Endothelial cell of umbilical vein (primary cell): ENCODE results near the gene EMC6. TPM values are rescaled to one million over a fixed set of nuclear protein-coding genes. Genes with fewer than 3 reads are reported as not detected.

Experiments
- BruUV-seq: library from RNA; stranded (reverse); fragments of 400-500 nt; replicated peaks from 2 replicates; lab custom pipeline; 2021; lab: Mats Ljungman, UMichigan
- CTCF ChIA-PET: fragments of 300-600, 350-600 bp; sonication (Branson Sonifier 250); formaldehyde crosslinking; loops from one replicate; lab custom pipeline; 2021; ENCODE audit warnings: antibody characterized with exemption, inconsistent platforms; lab: Charles Lee
- POLR2A ChIA-PET: fragments of 300-600, 350-600 bp; sonication (Branson Sonifier 250); formaldehyde crosslinking; loops from one replicate; lab custom pipeline; 2021; ENCODE audit warnings: antibody characterized with exemption, inconsistent platforms; lab: Charles Lee
- DNase-seq: peaks from one replicate; pipeline ENCODE4 v3.0.0-alpha.2; 2011; ENCODE audit warnings: low read depth, low spot score
- FAIRE-seq: peaks from 2 replicates; lab custom pipeline; 2011; peaks lifted over from hg19 to GRCh38; lab: Jason Lieb, UNC
- H2AFZ ChIP-seq: 2 replicates; pipeline ENCODE4 v1.6.0; 2012; ENCODE audit warnings: low read depth, low read length, control low read depth, inconsistent platforms
- H3K27ac ChIP-seq: 2 replicates; pipeline ENCODE4 v1.5.1; 2011; ENCODE audit warnings: low read depth, mild to moderate bottlenecking, control low read depth, low read length, moderate library complexity; ENCODE audit not compliant: insufficient read depth
- H3K27me3 ChIP-seq, 2 experiments: 2 replicates each; pipeline versions ENCODE4 v1.6.0 to v1.6.1; 2011; ENCODE audit warnings: low read length in 2 of 2, mixed read lengths in 1 of 2; ENCODE audit not compliant: control insufficient read depth in 2 of 2, insufficient read depth in 2 of 2
- H3K36me3 ChIP-seq, 2 experiments: 2 replicates in 1 of 2; 3 replicates in 1 of 2; pipeline ENCODE4 v1.5.1; 2011; ENCODE audit warnings: low read length in 2 of 2, mild to moderate bottlenecking in 1 of 2, moderate library complexity in 1 of 2; ENCODE audit not compliant: control insufficient read depth in 2 of 2, insufficient read depth in 2 of 2; ENCODE audit errors: extremely low read depth in 1 of 2
- H3K4me1 ChIP-seq: 3 replicates; pipeline ENCODE4 v1.5.1; 2011; ENCODE audit warnings: mild to moderate bottlenecking, low read length; ENCODE audit not compliant: control insufficient read depth, insufficient read depth; ENCODE audit errors: extremely low read depth
- H3K4me2 ChIP-seq: 2 replicates; pipeline ENCODE4 v1.6.1; 2011; ENCODE audit warnings: low read length, control low read depth, mixed read lengths; ENCODE audit not compliant: insufficient read depth
- H3K4me3 ChIP-seq, 3 experiments: fragments of 200-600 bp in 1 of 3; sonication (generic), shearing (Covaris generic) in 1 of 3; replicated peaks in 1 of 3; 2 replicates each; pipeline ENCODE4 v1.5.1; 2011 to 2016; ENCODE audit warnings: control low read depth in 3 of 3, low read length in 3 of 3, mild to moderate bottlenecking in 2 of 3, inconsistent platforms in 1 of 3, low read depth in 1 of 3, moderate library complexity in 1 of 3; ENCODE audit not compliant: insufficient read depth in 1 of 3
- H3K79me2 ChIP-seq: 2 replicates; pipeline ENCODE4 v1.6.0; 2012; ENCODE audit warnings: low read length, inconsistent platforms; ENCODE audit not compliant: control insufficient read depth, insufficient read depth
- H3K9ac ChIP-seq: replicated peaks from 2 replicates; pipeline ENCODE3; 2011; ENCODE audit warnings: low read length, control low read depth; ENCODE audit not compliant: insufficient read depth; ENCODE audit errors: extremely low read depth
- H3K9me1 ChIP-seq: replicated peaks from 3 replicates; pipeline ENCODE4 v1.6.0; 2011; ENCODE audit warnings: mild to moderate bottlenecking, low read length; ENCODE audit not compliant: control insufficient read depth, insufficient read depth; ENCODE audit errors: extremely low read depth
- H3K9me3 ChIP-seq: replicated peaks from 2 replicates; pipeline ENCODE4 v1.5.1; 2012; ENCODE audit warnings: low read length, inconsistent platforms; ENCODE audit not compliant: control insufficient read depth, insufficient read depth
- H4K20me1 ChIP-seq: replicated peaks from 2 replicates; pipeline ENCODE3; 2011; ENCODE audit warnings: mild to moderate bottlenecking, low read length; ENCODE audit not compliant: control insufficient read depth, insufficient read depth; ENCODE audit errors: extremely low read depth
- EZH2 ChIP-seq: IDR thresholded peaks from 2 replicates; pipeline ENCODE4 v1.6.1; 2012; ENCODE audit warnings: borderline replicate concordance, low read depth, mild to moderate bottlenecking, moderate library complexity, low read length, inconsistent platforms; ENCODE audit not compliant: severe bottlenecking
- POLR2A ChIP-seq: IDR thresholded peaks from 2 replicates; pipeline ENCODE4 v1.6.1; 2012; ENCODE audit warnings: low read depth, mild to moderate bottlenecking, control low read depth, low read length
- dilution Hi-C: fragments of 300-500 bp; cut with MboI; formaldehyde crosslinking; loops from one replicate; pipeline ENCODE4 v1.15.0; 2019; ENCODE audit warnings: low sequenced_read_pairs; ENCODE audit not compliant: extremely low pct_ligation_motif_present
- intact Hi-C: fragments of 100-400 bp; cut with micrococcal nuclease; formaldehyde crosslinking; loops from one replicate; pipeline ENCODE4 v1.10.0; 2022
- polyA plus RNA-seq, 4 experiments: library from polyadenylated mRNA; depleted of rRNA in 3 of 4; stranded (reverse) in 3 of 4; unstranded in 1 of 4; fragments of >200 nt; gene quantifications; 2 replicates each; pipeline versions ENCODE4 v1.2.1 to v1.2.3, GENCODE V29; 2011 to 2012; ENCODE audit warnings: missing spikeins in 1 of 4
- total RNA-seq: library from RNA; stranded (reverse); gene quantifications from 2 replicates; pipeline ENCODE4 v1.2.3, GENCODE V29; 2021

EMC6 gene
- total and polyA plus RNA-seq, 2 donors (not counting 3 experiments of a cell fraction or from before 2014, with no cell fraction given) = 54.0 to 105 TPM

- H3K79me2 ChIP-seq = no peaks in the 10 kb centered on the region
- no TSS peak for BruUV-seq
- intact Hi-C loops (no loop called here), dilution Hi-C loops (no loop called here)
- H2AFZ ChIP-seq = no peak overlapping the region
- H3K9ac ChIP-seq = no peak overlapping the region
- H3K9me3 ChIP-seq = no peaks in the 10 kb centered on the region
- TF ChIP-seq EZH2 = no peak
- H3K4me3 ChIP-seq = no peak overlapping the region
- FAIRE-seq (no peak), DNase-seq (no peak)
- no peaks in the 10 kb centered on the region for H3K36me3 ChIP-seq
- H4K20me1 ChIP-seq = no peaks in the 10 kb centered on the region
- POLR2A ChIA-PET = no interaction called here
- H3K9me1 ChIP-seq = no peaks in the 10 kb centered on the region
- H3K27me3 ChIP-seq = peaks cover 0 to 9% of the 10 kb centered on the region in 2 experiments
- no peak overlapping the region for H3K27ac ChIP-seq
- CTCF ChIA-PET = interaction anchor here (1.3 kb wide), 1 partner anchor 42 kb away, joined by 3 read pairs; no protein-coding TSS in a partner anchor
- no peak overlapping the region for H3K4me2 ChIP-seq
- no peaks in the 10 kb centered on the region for H3K4me1 ChIP-seq
These were observed 12.4 kb downstream of the EMC6 start for GRCh38 chr17:3681057-3681456.

GRCh38 chr17:3681565-3681964, 13.0 kb downstream of the EMC6 start:
- H3K9ac ChIP-seq = no peak overlapping the region
- H3K27me3 ChIP-seq = peaks cover 0 to 9% of the 10 kb centered on the region in 2 experiments
- H3K36me3 ChIP-seq = no peaks in the 10 kb centered on the region
- no peak overlapping the region for H2AFZ ChIP-seq
- no peaks in the 10 kb centered on the region for H3K4me1 ChIP-seq
- intact Hi-C loops (no loop called here), dilution Hi-C loops (no loop called here)
- no peak for DNase-seq
- CTCF ChIA-PET = interaction anchor here (1.3 kb wide), 1 partner anchor 41 kb away, joined by 3 read pairs; no protein-coding TSS in a partner anchor
- no peak overlapping the region for H3K27ac ChIP-seq
- H3K79me2 ChIP-seq = no peaks in the 10 kb centered on the region
- no peaks in the 10 kb centered on the region for H4K20me1 ChIP-seq
- H3K4me2 ChIP-seq = no peak overlapping the region
- POLR2A ChIA-PET = no interaction called here
- BruUV-seq = no TSS peak
- H3K4me3 ChIP-seq = no peak overlapping the region
- no peak for TF ChIP-seq POLR2A
- no peaks in the 10 kb centered on the region for H3K9me3 ChIP-seq
- FAIRE-seq = no peak
- no peaks in the 10 kb centered on the region for H3K9me1 ChIP-seq
